GM18511 (cell line): Measurements from ENCODE around the gene PIP5K1C.

ENCODE experiments used
- ATAC-seq: cut with Tn5 transposase; IDR thresholded peaks from one replicate; pipeline ENCODE4 v1.9.1; 2021; ENCODE audit warnings: mild to moderate bottlenecking, moderate library complexity; ENCODE audit not compliant: unreplicated experiment

PIP5K1C gene

DNA sequence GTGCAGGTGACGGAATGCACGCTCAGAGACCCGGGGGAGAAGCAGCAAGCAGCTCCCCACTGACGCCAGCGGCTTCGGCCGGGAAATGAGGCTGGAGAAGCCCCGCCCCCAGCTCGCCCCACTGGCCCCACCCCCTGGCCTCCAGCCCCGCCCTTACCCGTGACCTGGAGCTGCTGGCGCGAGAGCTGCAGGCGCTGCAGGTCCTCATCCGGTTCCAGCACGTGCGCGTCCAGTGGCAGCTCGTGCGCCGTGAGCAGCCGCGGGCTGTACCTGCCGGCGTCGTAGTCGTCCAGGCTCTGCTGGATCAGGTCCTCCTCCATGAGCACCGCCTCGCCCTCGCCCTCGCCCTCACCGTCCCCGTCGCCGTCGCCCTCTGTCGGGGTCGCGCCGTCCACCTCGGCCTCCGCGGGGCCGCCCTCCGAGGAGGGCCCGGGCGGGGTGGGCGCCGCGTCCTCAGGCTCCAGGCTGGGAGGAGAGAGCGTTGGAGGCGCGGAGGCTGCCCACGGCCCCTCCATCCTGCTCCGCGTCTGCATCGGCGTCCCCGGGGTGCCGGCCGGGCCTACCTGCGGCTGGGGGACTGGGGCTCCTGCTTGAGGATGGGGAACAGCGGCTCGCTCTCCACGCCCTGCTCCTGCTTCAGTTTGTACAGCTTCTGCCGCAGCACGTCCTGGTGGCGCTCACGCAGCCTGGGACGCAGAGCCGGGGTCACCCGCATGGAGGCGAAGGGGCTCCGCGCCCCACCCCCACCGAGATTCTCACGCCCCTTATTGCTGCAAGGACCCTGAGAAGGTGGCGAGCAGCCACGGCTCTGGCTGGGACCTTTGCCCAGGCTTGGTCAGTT is 87.1 kb downstream of the PIP5K1C start:
- no peak for ATAC-seq

DNA sequence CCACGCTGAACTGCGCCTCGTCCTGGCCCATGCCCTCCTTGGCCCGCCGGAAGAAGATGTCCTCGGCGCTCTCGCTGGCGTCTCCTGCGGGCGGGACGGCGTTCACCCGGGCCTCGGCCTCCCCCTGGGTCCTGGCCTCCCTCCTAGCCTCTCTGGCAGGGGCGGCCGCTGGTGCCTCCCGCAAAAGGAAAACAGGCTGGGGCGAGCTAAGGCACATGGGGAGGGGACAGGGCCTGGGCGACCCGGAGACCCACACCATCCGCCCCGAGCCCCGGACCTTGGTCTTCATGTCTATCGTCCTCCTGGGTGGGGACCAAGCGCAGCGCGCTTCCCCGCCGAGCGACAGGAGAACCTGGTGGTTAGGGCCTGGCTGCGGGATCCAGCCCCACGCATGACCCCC is 87.9 kb downstream of the PIP5K1C start:
- no peak for ATAC-seq

DNA sequence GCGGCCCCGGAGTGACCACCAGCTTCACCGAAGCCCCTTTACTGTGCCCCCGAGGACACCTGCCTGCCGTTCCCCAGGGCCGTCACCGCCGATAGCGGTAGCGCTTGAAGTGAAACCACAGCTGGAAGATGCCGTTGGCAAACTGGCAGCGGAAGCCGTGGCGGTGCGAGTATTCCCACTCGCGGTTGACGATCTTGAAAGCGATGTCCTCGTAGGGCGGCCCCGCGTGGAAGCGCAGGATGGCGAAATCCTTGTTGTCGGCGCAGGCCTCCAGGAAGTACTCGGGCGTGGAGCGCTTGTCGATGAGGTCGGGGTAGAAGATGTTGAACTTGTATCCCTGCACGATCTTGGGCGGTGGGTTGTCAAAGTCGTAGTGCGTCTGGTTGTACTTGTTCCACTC is 88.4 kb downstream of the PIP5K1C start:
- no peak for ATAC-seq

DNA sequence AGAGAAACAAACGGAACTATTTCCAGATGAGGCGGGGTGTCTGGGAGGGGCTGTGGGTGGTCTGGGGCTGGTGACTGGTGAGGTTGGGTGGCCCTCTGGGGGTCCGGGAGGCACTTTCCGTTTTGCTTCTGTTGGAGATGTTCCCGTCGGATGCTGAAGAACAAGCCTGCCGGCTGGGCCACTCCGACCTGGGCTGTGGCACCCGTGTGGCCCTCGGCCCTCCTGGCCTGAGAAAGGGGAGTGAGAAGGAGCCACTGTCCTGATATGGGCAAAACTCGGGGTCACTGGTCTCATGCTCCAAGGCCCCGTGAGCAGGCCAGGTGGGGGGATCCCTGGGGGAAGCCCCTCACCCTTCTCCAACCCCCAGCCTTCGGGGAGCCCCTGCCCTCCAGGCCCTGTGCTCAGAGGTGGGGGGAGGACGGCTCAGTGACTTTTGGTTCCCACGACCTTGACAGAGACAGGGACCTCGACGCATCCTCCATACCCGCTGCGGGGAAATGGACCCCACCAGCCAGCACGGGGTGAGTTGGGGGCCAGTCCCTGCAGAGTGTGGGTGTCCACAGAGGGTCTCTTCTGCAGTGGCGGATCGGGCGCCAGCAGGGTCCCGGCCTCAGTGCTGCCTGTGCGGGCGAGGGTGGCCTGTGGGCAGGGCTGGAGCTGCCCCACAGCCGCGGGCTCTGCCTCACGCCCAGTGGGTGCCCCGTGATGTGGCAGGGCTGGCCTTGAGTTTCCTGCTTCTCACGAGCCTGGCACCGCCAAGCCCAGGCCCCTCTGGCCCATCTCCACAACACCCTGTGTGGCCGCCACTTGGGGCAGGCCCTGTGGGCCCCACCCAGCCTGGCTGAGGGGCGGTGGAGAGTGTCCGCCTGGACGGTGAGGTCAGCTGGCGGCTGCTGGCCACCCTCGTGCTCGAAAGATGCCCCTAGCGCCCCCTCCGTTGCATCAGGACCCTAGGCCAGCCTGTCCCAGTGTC is 89.2 kb downstream of the PIP5K1C start:
- no peak for ATAC-seq

DNA sequence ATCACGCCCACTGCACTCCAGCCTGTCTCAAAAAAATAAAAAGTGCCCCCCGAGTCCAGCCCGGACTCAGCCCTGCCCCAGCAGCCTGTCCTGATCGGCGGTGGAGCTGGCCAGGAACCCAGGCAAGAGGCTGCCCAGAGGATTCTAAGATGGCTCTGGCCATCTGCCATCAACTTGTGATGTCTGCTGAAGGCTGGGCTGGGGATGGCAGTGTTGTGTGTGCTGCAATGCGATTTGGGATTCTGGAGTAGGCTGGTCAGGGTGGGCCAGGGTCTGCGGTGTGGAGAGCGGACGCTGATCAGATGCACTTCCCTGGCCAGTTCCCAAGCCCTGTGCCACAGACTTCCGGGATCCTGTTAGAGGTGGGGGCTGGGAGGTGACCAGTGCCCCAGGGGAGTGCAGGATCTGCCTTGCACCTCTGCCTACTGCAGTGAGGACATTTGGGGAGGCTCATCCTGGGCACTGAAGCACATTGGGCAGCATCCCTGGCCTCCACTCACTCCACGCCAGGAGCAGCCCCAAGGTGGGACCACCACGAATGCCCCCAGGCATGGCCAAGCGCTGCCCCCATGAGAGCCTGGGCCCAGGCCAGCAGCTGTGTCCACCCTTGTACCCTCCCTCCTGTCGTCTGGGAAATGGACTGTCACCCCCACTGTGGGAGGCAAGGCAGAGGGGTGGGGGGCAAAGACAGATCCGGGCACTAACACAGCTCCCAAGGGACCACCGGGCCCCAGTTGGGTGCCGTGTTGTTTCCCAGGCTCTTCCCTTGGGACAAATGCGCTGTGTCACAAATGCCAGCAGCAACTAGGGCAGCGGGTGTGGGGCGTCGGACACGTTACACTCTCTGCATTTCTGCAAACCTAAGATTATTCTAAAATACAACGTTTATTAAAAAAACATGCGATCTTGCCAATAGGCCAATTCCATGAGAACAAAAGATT is 90.2 kb downstream of the PIP5K1C start:
- ATAC-seq: no peak

DNA sequence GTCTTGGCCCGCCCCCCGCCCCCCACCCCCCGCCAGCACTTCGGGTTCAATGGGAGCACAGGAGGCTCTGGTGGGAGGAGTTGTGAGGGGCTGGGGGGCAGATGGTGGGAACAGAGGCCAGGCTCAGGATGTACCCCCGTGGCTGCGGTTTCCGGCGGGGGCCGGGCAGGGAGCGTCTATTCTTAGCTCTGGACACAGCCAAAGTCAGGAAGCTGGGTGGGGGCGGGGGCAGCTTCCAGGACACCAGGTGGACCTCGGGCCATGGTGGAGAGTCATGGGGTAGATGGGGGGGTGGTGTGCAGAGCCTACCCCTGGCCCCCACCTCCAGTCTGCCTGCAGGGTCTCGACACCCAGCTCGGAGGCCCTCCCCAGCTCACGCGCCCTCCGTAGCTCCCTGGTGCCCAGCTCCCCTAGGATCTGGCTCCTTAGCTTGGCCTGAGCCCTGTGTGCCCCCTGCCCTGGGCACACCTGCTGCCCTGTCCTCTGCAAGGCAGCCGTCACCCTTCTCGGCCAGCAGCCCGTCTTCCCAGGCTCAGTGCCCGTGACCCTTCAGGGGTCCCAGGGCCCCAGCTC is 91.4 kb downstream of the PIP5K1C start:
- ATAC-seq: no peak

DNA sequence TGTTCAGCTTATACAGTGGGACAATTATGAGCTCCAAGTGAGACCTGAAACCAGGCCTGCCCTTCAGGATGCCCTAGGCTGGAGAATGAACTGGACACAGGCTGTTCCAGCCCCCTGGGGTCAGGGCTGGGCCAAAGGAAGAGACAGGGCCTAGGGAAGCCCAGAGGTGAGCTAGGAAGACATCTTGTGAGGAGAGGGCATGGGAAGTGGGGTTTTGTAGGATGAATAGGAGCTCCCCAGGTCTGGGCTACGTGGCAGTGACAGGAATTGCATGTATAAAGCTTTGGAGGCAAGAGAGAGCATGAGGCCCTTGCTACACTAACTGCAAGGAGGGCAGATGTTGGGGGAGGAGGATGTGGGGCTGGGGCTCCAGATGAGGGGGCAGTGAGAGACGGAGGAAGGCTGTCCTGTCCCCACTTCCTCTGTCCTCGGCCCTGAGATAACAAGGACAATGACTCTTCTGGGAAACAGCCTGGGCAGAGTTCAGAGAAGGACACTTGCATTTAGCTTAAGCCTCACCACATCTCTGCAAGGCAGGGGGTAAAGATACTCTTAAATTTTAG is 92.1 kb downstream of the PIP5K1C start:
- ATAC-seq: no peak

DNA sequence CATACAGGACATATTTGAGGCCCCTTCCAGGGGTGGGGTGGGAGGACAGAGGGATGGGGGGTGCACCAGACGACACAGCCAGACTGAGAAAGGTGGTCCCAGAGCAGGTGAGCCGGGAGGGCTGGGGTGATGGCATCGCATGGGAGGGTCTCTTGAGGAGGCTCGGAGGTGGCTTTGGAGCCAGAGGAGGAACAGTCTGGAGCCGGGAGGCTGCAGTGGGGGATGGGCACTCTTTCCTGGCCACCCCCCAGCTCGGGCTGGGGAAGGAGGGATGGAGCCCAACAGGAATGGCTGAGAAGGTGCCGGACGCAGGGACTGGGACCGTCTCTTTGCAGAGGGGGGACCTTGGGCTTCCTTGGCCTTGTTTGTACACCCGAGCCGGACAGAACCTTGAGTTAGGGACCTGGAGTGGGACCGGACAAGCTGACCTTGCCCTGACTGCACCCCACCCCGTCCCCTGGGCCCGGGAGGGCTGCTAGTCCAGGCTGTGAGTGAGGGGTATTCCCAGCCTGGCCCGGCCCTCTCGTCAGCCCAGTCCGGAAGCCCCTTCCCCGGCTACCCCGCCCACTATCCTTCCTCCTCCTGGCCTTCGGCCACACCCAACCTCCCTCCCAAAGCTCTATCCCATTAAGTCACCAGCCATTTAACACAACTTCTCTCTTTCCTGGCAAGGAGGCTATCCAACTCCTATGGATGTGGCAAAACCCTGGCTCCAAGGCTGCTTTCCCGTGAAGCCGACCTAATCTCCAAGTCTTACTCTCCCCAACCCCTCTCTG is 92.8 kb downstream of the PIP5K1C start:
- ATAC-seq: no peak

DNA sequence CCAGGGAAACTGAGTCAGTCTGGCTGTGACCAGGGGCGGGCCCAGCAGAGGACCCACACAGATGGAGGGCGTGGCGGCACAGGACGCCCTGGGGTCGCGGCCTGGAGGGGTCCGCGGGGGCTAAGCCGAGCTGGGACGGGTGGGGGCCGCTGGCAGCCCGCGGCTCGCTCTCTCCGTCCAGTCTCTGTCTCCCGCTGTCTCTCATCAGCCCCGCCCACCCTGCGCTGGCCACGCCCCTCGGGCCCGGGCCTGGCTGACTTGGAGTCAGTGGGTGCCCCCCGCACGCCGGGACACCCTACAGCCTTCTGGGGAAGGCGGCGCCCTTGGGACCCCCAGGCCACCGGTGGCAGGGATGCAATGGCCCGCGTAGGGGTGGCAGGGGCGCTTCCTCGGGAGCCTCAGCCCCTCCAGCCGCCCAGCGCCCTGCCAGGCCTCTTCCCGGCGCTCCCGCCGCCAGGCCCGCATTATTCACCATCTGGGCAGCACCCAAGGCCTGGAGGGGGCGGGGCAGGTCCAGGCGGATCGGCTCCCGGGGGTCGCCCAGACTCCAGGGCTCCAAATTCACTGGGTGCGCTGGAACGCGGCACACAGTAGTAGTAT is 93.5 kb downstream of the PIP5K1C start, which contains the start of gene TBXA2R:
Gene TBXA2R, minus strand, starts transcription at position 186 of the 600 bp plus-strand sequence. CDS start 6,241 bp downstream, outside the sequence.
- ATAC-seq: no peak

DNA sequence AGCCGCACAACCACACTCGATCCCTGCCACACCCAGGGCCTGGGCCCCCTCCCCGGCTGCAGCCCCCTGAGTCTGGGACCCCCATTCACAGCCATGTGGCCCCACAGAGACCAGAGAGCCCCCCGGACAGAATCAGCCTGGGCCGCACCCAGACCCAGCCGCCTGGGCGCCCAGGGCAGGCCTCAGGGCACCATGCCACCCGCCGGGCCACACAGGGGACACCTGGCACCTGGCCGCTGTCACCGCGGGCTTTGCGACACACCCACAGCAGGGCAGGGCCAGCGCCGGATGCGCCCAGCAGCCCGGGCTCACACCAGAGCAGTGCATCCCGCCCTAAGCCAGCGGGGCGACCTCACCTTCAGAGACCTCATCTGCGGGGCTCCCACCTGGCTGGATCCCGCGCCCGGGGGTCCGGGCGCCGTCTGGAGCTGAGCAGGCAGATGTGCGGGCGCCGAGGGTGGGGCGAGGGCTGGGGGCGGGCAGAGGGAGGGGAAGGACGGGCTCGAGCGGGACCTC is 94.0 kb downstream of the PIP5K1C start:
- ATAC-seq: no peak

DNA sequence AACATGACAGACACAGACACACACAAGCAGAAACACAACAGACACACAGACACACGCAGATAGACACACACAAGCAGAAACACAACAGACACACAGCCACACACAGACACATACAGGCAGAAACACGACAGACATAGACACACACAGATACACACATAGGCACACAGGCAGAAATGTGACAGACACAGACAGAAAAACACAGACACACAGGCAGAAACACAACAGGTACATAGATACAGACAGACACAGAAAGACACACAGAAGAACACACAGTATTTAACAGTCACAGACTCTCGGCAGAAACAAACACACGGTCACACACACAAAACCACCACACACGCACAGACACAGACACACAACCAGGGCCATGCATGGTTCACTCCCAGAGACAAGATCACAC is 94.5 kb downstream of the PIP5K1C start:
- no peak for ATAC-seq

DNA sequence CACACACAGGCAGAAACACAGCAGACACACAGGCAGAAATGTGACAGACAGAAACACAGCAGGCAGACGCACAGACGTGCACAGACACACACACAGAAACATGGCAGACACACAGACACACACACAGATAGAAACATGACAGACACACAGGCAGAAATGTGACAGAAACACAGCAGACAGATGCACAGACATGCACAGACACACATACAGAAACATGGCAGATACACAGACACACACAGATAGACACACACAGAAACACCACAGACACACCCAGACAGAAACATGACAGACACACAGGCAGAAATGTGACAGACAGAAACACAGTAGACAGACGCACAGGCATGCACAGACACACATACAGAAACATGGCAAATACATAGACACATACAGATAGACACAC is 94.9 kb downstream of the PIP5K1C start:
- no peak for ATAC-seq

DNA sequence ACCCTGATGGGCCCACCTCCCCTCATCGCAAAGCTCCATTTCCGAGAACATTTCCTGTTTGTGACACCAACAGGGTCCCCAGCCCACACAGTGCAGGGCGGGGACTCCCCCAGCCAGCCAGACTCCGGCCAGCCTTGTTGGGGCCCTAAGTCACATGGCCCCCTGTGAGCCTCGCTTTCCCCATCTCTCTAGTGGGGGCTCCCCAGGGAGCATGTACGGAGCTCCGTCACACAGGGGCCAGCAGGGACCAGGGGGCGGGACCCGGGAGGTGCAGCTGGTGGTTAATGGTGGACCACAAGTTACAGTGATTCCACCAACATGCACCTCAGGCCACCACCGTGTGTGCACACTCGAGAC is 95.3 kb downstream of the PIP5K1C start:
- ATAC-seq: no peak

DNA sequence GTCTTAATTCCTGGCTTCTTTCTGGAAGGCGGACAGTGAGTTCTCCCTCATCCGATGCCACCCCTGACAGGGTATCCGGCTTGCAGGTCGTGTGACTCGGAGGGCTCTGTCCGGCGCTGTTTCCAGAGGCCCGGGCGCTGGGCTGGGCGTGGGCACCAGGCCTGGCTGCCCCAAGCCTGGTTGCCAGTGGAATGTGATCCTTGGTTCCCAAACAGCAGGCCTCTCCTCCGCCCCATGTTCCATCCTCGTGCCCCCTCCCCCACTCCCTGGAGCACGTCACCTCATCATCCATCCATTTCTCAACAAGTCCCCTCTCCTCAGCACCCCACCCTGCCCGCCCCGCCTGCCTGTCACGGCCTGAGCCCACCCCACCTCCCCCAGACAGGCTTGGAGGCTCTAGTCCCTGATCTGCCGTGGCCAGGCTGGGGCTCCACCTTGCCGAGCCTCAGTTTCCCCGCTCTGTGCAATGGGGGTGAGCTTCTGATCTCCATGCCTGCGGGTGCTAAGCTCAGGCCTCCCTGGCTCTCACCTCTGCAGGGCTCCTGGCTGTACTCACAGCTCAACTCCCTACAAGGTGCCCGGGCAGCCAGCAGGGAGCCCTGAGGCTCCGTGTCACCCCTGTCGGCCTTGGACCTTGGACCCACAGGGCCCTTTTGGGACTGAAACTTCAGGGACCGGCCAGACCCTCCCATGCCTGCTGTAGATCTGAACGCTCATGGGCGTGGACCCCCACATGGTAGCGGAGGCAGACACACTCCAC is 95.9 kb downstream of the PIP5K1C start:
- ATAC-seq: no peak

DNA sequence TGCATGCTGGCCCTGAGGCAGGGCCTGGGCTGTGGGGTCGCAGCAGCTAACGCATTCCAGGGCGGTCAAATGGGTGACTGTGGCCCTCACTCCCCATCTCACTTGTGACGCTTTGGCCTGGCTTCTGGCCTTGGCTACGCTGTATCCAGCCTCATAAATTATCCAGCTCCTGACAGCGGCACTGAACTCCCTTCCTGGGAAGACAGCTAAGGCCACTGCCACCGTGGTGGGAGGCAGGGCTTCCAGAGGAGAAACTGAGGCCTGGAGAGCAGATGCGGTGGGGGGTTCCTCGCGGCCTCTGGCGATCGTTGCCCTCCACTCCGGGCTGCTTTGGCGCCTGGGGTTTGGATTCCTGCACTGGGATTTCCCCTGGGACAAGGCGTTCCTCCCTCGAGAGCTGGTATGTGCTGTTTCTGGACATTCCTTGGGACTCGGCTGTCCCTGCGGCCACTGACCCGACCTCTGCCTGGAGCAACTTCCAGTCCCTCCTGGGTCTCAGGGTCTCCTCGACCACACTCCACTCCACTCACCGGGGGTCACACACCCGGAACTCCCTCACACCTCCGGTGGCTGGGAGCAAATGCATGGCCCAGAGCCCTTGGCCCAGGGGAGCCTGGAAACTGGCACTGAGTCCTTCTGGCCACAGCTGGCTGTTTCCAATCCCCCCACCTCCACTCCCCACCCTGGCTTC is 97.0 kb downstream of the PIP5K1C start:
- no peak for ATAC-seq

DNA sequence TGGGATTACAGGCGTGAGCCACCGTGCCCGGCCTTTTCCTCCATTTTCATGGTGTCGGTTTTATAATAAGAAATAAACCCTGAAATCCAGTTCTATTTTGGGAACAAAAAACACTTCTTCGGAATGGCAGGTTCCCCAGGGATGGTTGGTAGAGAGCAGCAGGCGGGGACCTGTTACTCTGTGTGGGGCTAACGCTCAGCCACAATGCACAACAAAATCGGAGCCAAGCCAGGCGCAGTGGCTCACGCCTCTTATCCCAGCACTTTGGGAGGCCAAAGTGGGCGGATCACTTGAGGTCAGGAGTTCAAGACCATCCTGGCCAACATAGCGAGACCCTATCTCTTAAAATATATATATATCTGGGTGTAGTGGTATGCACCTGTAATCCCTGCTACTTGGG is 99.2 kb downstream of the PIP5K1C start:
- ATAC-seq: no peak

DNA sequence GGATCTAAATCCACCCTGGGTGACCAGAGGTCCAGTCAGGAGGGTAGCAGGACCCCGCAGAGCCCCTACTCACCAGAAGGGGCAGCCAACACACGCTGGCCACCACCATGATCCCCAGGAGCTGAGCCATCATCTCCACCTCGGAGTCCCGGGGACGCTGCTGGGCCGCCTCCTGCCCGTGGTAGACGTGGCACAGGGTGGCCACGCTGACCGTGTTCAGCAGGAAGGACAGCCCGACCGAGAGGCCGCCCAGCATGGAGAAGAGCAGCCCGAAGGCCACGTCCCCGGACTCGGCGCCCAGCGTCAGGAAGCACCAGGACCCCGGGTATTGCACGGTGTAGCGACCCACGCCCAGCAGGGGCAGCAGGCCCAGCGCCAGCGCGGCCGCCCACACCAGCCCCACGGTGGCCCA is 100.5 kb downstream of the PIP5K1C start:
- ATAC-seq: no peak
